Omental fat pad (tissue), 4 donors: ENCODE results near the gene CRYBG2. TPM values are rescaled to one million over a fixed set of nuclear protein-coding genes. Genes with fewer than 3 reads are reported as not detected.

Source experiments
- ATAC-seq: fragments of 150-250 bp; one replicate; pipeline ENCODE4 v1.9.1; 2016; ENCODE audit warnings: mild to moderate bottlenecking, moderate library complexity; ENCODE audit not compliant: low FRiP score
- DNase-seq: peaks from one replicate; pipeline ENCODE4 v3.0.0-alpha.2; 2019; ENCODE audit warnings: low spot score
- total RNA-seq, 4 donors: library from RNA; depleted of rRNA; stranded (reverse); fragments of >200 nt; gene quantifications; one replicate each; pipeline ENCODE4 v1.1.0, GENCODE V29; 2016
- TF ChIP-seq, protein P1 (sequence below), 3 donors: fragments of 450-650 bp; IDR thresholded peaks; one replicate each; pipeline ENCODE4 v1.5.1; 2016 to 2017; ENCODE audit warnings: antibody characterized with exemption in 3 of 3, mild to moderate bottlenecking in 3 of 3, moderate library complexity in 2 of 3

CRYBG2 gene
- total RNA-seq, 4 donors from 2014 or later = not detected

DNA sequence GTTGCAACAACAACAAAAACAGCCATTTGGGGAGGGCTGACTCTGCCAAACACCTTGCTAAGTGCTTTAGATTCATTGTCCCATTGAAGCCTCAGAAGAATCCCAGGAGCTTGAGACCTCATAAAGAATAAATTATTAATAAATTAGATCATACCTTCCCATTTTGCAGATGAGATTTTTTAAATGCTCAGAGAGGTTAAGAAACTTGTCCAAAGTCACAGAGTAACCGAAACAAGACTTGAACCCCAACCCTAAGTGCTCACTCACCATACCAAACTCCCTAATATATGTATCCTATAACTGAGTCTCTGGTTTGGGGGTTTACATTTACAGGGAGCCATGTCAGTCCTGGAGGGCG lies 3.6 kb downstream of the CRYBG2 start:
- DNase-seq (no peak), ATAC-seq (no peak)
- TF ChIP-seq, protein P1, sequence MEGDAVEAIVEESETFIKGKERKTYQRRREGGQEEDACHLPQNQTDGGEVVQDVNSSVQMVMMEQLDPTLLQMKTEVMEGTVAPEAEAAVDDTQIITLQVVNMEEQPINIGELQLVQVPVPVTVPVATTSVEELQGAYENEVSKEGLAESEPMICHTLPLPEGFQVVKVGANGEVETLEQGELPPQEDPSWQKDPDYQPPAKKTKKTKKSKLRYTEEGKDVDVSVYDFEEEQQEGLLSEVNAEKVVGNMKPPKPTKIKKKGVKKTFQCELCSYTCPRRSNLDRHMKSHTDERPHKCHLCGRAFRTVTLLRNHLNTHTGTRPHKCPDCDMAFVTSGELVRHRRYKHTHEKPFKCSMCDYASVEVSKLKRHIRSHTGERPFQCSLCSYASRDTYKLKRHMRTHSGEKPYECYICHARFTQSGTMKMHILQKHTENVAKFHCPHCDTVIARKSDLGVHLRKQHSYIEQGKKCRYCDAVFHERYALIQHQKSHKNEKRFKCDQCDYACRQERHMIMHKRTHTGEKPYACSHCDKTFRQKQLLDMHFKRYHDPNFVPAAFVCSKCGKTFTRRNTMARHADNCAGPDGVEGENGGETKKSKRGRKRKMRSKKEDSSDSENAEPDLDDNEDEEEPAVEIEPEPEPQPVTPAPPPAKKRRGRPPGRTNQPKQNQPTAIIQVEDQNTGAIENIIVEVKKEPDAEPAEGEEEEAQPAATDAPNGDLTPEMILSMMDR (IDR thresholded peaks at IDR 0.05) = no peak

DNA sequence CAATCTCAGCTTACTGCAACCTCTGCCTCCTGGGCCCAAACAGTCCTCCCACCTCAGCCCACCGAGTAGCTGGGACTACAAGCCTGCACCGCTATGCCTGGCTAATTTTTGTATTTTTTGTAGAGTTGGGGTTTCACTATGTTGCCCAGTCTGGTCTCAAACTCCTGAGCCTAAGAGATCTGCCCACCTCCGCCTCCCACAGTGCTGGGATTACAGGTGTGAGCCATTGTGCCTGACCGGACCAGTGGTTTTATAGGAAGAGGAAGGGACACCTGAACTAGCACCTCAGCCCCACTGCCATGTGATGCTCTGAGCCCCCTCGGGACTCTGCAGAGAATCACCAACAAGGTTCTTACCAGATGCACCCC lies 4.1 kb downstream of the CRYBG2 start:
- DNase-seq = no peak
- no peak for ATAC-seq
- TF ChIP-seq, protein P1 (IDR thresholded peaks at IDR 0.05) = no peak

DNA sequence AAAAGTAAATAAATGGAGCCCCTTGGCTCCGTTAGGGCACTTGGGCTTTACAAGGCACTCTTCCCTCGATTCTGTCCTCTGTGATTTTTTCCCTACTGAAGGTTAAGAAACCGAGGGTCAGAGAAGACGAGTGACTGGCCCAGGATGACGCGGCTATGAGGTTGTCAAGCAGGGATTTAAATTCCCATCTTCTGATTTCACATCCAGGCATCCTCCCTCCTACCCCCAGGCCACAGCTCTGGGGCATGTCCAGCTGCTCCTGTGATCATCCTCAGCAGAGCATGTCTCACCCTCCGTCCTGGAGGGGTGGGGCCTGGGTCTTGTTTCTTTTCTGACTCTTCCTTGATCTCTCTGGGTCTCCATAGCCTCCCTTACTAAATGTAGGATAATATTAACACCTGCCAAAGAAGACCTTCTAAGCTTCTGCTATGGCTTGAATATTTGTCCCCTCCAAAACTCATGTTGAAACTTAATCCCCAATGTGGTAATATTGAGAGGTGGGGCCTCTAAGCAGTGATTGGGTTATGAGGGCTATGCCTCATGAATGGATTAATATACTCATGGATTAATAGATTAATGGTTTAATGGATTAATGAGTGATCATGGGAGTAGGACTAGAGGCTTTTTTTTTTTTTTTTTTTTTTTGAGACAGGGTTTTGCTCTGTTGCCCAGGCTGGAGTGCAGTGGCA lies 4.6 kb downstream of the CRYBG2 start:
- TF ChIP-seq, protein P1 (IDR thresholded peaks at IDR 0.05) = no peak
- no peak for DNase-seq
- no peak for ATAC-seq

DNA sequence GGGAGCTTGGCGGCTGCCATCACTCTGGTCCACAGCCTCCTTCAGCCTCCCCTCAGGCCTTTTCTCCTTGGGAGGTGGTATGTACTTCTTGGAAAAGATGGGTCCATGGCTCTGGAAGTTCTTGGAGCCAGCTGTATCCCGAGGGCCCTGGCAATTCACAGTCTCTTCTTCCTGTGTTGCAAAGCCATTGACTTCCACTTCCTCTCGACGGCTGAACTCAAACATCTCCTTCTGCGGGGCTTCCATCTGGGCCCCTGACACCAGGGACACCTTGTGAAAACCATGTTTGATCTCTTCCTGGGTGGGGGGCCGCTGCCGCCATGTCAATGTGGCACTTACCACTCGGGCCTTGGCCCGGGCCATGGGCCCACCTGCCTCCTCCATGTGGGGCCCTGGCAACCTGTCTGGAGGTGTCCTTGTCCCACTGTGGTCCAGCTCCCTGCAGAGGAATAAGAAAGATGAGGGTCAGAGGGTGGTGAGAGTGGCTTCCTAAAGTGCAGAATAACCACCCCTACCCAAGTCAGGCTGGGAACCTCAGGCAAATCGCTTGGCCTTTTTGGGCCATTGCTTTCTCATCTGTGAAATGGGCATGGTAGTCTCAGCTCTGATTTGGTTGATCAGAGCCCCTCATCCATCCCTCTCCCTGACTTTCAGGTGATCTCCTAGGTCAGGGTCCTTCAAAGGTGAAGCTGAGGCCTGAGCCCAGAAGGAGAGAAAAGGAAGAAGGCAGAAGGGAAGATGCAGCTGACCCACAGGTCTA lies 7.5 kb downstream of the CRYBG2 start:
- DNase-seq (no peak), ATAC-seq (no peak)
- TF ChIP-seq, protein P1 (IDR thresholded peaks at IDR 0.05) = no peak

DNA sequence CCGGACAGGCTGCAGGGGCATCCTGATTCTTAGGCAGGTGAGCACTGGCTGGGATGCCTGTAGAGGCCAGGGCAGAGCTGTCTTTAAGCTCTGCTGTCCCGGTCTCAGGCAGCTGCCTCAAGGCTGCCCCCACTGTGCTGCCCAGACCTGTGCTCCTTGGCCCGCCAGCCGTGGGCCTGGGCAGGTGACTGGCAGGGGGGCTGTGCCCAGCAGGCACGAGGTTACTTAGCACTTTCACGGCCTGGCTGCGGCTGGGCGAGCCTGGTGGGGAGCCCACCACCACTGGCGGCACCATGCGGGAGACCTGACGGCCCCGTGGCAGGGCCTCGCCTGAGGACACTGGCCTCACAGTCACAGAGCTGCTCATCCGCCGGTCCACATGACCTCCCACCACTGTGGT lies 8.2 kb downstream of the CRYBG2 start:
- DNase-seq = no peak
- TF ChIP-seq, protein P1 (IDR thresholded peaks at IDR 0.05) = no peak
- ATAC-seq = no peak

DNA sequence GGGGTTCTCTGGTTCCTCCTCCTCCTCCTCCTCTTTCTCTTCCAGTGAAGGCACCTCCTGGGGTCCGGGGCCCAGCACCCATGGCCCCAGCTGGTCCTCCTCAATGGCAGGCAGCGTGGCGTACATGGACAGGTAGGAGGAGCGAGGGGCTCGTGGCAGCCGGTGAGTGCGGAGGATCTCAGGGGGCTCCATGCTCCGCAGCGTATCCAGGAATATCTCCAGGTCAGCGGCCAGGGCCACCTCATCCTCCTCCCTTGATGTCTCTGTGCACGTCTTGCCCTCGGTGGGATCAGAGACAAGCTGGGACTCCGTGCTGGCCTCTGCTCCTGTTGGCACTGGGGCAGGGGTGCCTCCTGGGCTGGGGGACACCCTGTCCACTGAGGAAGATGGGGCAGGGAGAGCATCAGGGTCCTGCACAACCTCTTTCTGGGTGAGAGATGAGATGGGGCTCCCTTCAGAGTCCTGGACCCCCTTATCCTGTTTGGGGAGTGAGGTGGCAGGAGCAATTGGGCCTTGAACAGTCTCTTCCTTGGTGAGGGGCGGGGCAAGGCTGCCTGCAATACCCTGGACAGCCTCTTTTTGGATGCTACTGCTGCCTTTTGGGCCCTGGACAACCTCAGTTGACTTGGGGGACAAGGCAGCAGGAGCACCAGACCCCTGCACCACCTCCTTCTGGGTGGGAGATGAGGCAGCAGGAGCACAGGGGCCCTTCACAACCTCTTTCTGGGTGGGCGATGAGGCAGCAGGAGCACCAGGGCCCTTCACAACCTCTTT lies 9.6 kb downstream of the CRYBG2 start:
- ATAC-seq = no peak
- TF ChIP-seq, protein P1 (IDR thresholded peaks at IDR 0.05) = no peak
- no peak for DNase-seq
